HepG2 (cell line): ENCODE data around the gene TOMM6. TPM values are rescaled to one million over a fixed set of nuclear protein-coding genes. Genes with fewer than 3 reads are reported as not detected.
A peak's percentile ranks its signal among the peaks of the same experiment; 100 is the strongest.

ENCODE experiments used
- ARID5B ChIP-seq: IDR thresholded peaks from 2 replicates; pipeline ENCODE4 v1.4.0; 2020; ENCODE audit warnings: mild to moderate bottlenecking, missing genetic modification reagents
- BRD4 ChIP-seq: sonication (generic); formaldehyde crosslinking; IDR thresholded peaks from 2 replicates; pipeline ENCODE4 v1.4.0; 2020; ENCODE audit warnings: missing genetic modification reagents
- HBP1 ChIP-seq: IDR thresholded peaks from 2 replicates; pipeline ENCODE4 v1.6.1; 2016; ENCODE audit warnings: low read depth, control low read depth
- KAT7 ChIP-seq: IDR thresholded peaks from 2 replicates; pipeline ENCODE4 v1.6.1; 2018; ENCODE audit warnings: borderline replicate concordance, missing compliant biosample characterization
- MEIS1 ChIP-seq: sonication (generic); formaldehyde crosslinking; IDR thresholded peaks from 2 replicates; pipeline ENCODE4 v1.9.0; 2021; ENCODE audit warnings: mild to moderate bottlenecking, missing genetic modification reagents, moderate library complexity, borderline replicate concordance
- MEIS2 ChIP-seq: sonication (generic); formaldehyde crosslinking; IDR thresholded peaks from 2 replicates; pipeline ENCODE4 v1.9.0; 2021; ENCODE audit warnings: mild to moderate bottlenecking, missing genetic modification reagents
- PHF21A ChIP-seq: sonication (generic); formaldehyde crosslinking; IDR thresholded peaks from 2 replicates; pipeline ENCODE4 v1.5.0; 2020; ENCODE audit warnings: mild to moderate bottlenecking, missing genetic modification reagents
- SALL1 ChIP-seq: sonication (generic); formaldehyde crosslinking; IDR thresholded peaks from 2 replicates; pipeline ENCODE4 v1.8.0; 2022; ENCODE audit warnings: mild to moderate bottlenecking, missing genetic modification reagents
- TGIF2 ChIP-seq: IDR thresholded peaks from 2 replicates; pipeline ENCODE4 v1.6.1; 2016; ENCODE audit warnings: control low read depth, missing compliant biosample characterization
- XRCC5 ChIP-seq: fragments of 200-400 bp; formaldehyde crosslinking; optimal IDR thresholded peaks from 2 replicates; pipeline ENCODE3; 2017; ENCODE audit warnings: mild to moderate bottlenecking, low read length
- ZNF501 ChIP-seq: sonication (generic); formaldehyde crosslinking; IDR thresholded peaks from 2 replicates; pipeline ENCODE4 v1.5.1; 2020; ENCODE audit warnings: mild to moderate bottlenecking, moderate library complexity, missing genetic modification reagents
- ZNF749 ChIP-seq: sonication (generic); formaldehyde crosslinking; IDR thresholded peaks from 2 replicates; pipeline ENCODE4 v1.8.0; 2022; ENCODE audit warnings: mild to moderate bottlenecking, missing genetic modification reagents, moderate library complexity, borderline replicate concordance
- ZNF883 ChIP-seq: sonication (generic); formaldehyde crosslinking; IDR thresholded peaks from 2 replicates; pipeline ENCODE4 v1.5.1; 2020; ENCODE audit warnings: mild to moderate bottlenecking, missing genetic modification reagents; ENCODE audit errors: not compliant biosample characterization
- polyA plus RNA-seq, 8 experiments: library from polyadenylated mRNA; depleted of rRNA in 3 of 8; stranded (reverse) in 7 of 8; unstranded in 1 of 8; fragments of >200 nt; fragmentation: Illumina TruSeq in 4 of 8; extraction: Trizol in 4 of 8; gene quantifications; 2 replicates each; pipeline versions ENCODE4 v1.2.1 to v1.2.3, GENCODE V29; 2011 to 2016; ENCODE audit warnings: low read depth in 4 of 8, missing spikeins in 1 of 8, mixed read lengths in 1 of 8; ENCODE audit not compliant: insufficient read depth in 1 of 8
- total RNA-seq, 5 experiments: library from RNA; depleted of rRNA; stranded (reverse); fragments of >200 nt; fragmentation: Illumina TruSeq; extraction: Trizol; gene quantifications; 2 replicates each; pipeline ENCODE4 v1.2.3, GENCODE V29; 2016; ENCODE audit warnings: low read depth in 1 of 5

The TOMM6 gene
- total and polyA plus RNA-seq, 2 of the 13 experiments (the other 11 are each of a cell fraction or from before 2014, with no cell fraction given) = 320 to 321 TPM

GRCh38 chr6:41768545-41769308 is 18.8 kb upstream of the TOMM6 start (continued):
- TF ChIP-seq ARID5B (CRISPR knock-in tag) = peak; percentile 55; the same call in 1 of the 2 replicates
- TF ChIP-seq TGIF2 (CRISPR knock-in tag) = peak; percentile 63; the same call in 1 of the 2 replicates
- peak; percentile 70; the same call in 1 of the 2 replicates for TF ChIP-seq PHF21A (CRISPR knock-in tag)
- peak; percentile 82 for TF ChIP-seq MEIS2 (CRISPR knock-in tag)
- TF ChIP-seq XRCC5 = peak; percentile 66
- peak; percentile 48; the same call in 1 of the 2 replicates for TF ChIP-seq BRD4 (CRISPR knock-in tag)
- no peak for TF ChIP-seq KAT7 (CRISPR knock-in tag)
- TF ChIP-seq SALL1 (CRISPR knock-in tag) = peak; percentile 50
- no peak for TF ChIP-seq ZNF749 (CRISPR knock-in tag)
- TF ChIP-seq HBP1 (CRISPR knock-in tag) = peak; percentile 39; the same call in 1 of the 2 replicates
- TF ChIP-seq ZNF501 (CRISPR knock-in tag) = peak; percentile 34; the same call in 1 of the 2 replicates
- peak; percentile 49 for TF ChIP-seq ZNF883 (CRISPR knock-in tag)
- no peak for TF ChIP-seq MEIS1 (CRISPR knock-in tag)
- TF ChIP-seq, all 625 proteins: peak for 121
